B cell (primary cell): ENCODE results near the gene PSMB3. TPM values are rescaled to one million over a fixed set of nuclear protein-coding genes. Genes with fewer than 3 reads are reported as not detected.
"Not testable (repeated sequence)": the region's sequence is repeated elsewhere in the genome, so short reads cannot be mapped to it uniquely, and the experiment has no call there.

Experiments
- ATAC-seq: fragments of 200-7000 bp; cut with Tn5 transposase; one replicate; pipeline ENCODE4 v1.10.0; 2021; ENCODE audit warnings: low read depth, mild to moderate bottlenecking, moderate number of reproducible peaks, moderate library complexity
- CTCF ChIA-PET: fragments of 350-600 bp; sonication (Branson Sonifier 250); formaldehyde crosslinking; loops from one replicate; lab custom pipeline; 2021; ENCODE audit warnings: antibody characterized with exemption, inconsistent platforms; lab: Charles Lee
- POLR2A ChIA-PET: fragments of 350-600 bp; sonication (Branson Sonifier 250); formaldehyde crosslinking; loops from one replicate; lab custom pipeline; 2021; ENCODE audit warnings: antibody characterized with exemption; lab: Charles Lee
- DNase-seq: peaks from one replicate; pipeline ENCODE4 v3.0.0; 2013
- H2AFZ ChIP-seq: 2 replicates; pipeline ENCODE4 v1.6.1; 2012; ENCODE audit warnings: mild to moderate bottlenecking, low read depth, low read length; ENCODE audit not compliant: insufficient read depth, poor library complexity, severe bottlenecking
- H3K27ac ChIP-seq, 2 donors: 1 replicate in 1 of 2; 2 replicates in 1 of 2; pipeline ENCODE4 v1.5.1; 2012 to 2013; ENCODE audit warnings: low read length in 2 of 2, mild to moderate bottlenecking in 2 of 2, moderate library complexity in 1 of 2
- H3K27me3 ChIP-seq, 4 experiments: fragments of 200-600 bp in 1 of 4; sonication (generic) in 1 of 4; replicated peaks in 1 of 4; 1 replicate in 2 of 4; 2 replicates in 2 of 4; pipeline versions ENCODE4 v1.6.1 to v1.7.0; 2013 to 2016; ENCODE audit warnings: low read length in 3 of 4, mild to moderate bottlenecking in 2 of 4, mixed read lengths in 1 of 4, moderate library complexity in 1 of 4; ENCODE audit not compliant: insufficient read depth in 4 of 4, control insufficient read depth in 3 of 4; ENCODE audit errors: control extremely low read depth in 1 of 4
- H3K36me3 ChIP-seq, 2 experiments: replicated peaks in 1 of 2; 1 replicate in 1 of 2; 2 replicates in 1 of 2; pipeline versions ENCODE4 v1.6.1 to v1.7.1; 2013; ENCODE audit warnings: low read length in 1 of 2; ENCODE audit not compliant: insufficient read depth in 2 of 2, control insufficient read depth in 1 of 2; ENCODE audit errors: control extremely low read depth in 1 of 2, extremely low read depth in 1 of 2
- H3K4me1 ChIP-seq, 2 donors: fragments of 200-600 bp in 1 of 2; sonication (generic) in 1 of 2; 1 replicate in 1 of 2; 2 replicates in 1 of 2; pipeline versions ENCODE4 v1.5.1 to v1.6.1; 2013 to 2017; ENCODE audit warnings: low read length in 2 of 2; ENCODE audit not compliant: control insufficient read depth in 2 of 2, insufficient read depth in 2 of 2
- H3K4me2 ChIP-seq: replicated peaks from 2 replicates; pipeline ENCODE3; 2012; ENCODE audit warnings: mild to moderate bottlenecking, low read depth, low read length; ENCODE audit not compliant: poor library complexity, severe bottlenecking
- H3K4me3 ChIP-seq, 5 experiments: fragments of 200-600 bp in 1 of 5; sonication (generic) in 1 of 5; 1 replicate in 3 of 5; 2 replicates in 2 of 5; pipeline versions ENCODE4 v1.5.1 to v1.7.0; 2011 to 2016; ENCODE audit warnings: low read length in 4 of 5, mild to moderate bottlenecking in 4 of 5, low read depth in 2 of 5, control low read depth in 1 of 5, moderate library complexity in 1 of 5; ENCODE audit not compliant: insufficient read depth in 1 of 5; ENCODE audit errors: control extremely low read depth in 1 of 5, extremely low read depth in 1 of 5
- H3K79me2 ChIP-seq: fragments of 200-600 bp; sonication (generic); one replicate; pipeline ENCODE4 v1.6.0; 2016; ENCODE audit warnings: low read length; ENCODE audit not compliant: control insufficient read depth, insufficient read depth
- H3K9ac ChIP-seq: fragments of 200-600 bp; sonication (generic); 2 replicates; pipeline ENCODE4 v1.6.1; 2017; ENCODE audit warnings: mild to moderate bottlenecking, low read length, moderate library complexity
- H3K9me3 ChIP-seq, 3 donors: one replicate each; pipeline versions ENCODE4 v1.6.1 to v1.7.1; 2013; ENCODE audit warnings: low read length in 2 of 3; ENCODE audit not compliant: control insufficient read depth in 2 of 3, insufficient read depth in 1 of 3; ENCODE audit errors: control extremely low read depth in 1 of 3
- H4K20me1 ChIP-seq: 2 replicates; pipeline ENCODE4 v1.6.0; 2012; ENCODE audit warnings: mild to moderate bottlenecking, low read length; ENCODE audit not compliant: insufficient read depth, control insufficient read depth, poor library complexity, severe bottlenecking
- H3K27ac Mint-ChIP-seq: one replicate; pipeline ENCODE4 v1.8.0; 2021; ENCODE audit warnings: mixed read lengths
- H3K27me3 Mint-ChIP-seq: one replicate; pipeline ENCODE4 v1.8.0; 2021; ENCODE audit warnings: mixed read lengths
- H3K4me1 Mint-ChIP-seq: one replicate; pipeline ENCODE4 v1.8.0; 2021; ENCODE audit warnings: mixed read lengths
- H3K4me3 Mint-ChIP-seq: one replicate; pipeline ENCODE4 v1.8.0; 2021; ENCODE audit warnings: mixed read lengths
- H3K9me3 Mint-ChIP-seq: one replicate; pipeline ENCODE4 v1.8.0; 2022; ENCODE audit warnings: mixed read lengths; ENCODE audit not compliant: insufficient read depth
- EZH2 ChIP-seq: IDR thresholded peaks from 2 replicates; pipeline ENCODE4 v1.6.1; 2012; ENCODE audit warnings: borderline replicate concordance, low read depth, mild to moderate bottlenecking, moderate library complexity, low read length; ENCODE audit not compliant: insufficient read depth, poor library complexity, severe bottlenecking
- WGBS: methylation state at CpG from one replicate; pipeline ENCODE4 v1.1.5; 2013; ENCODE audit warnings: missing lambda C conversion rate; ENCODE audit not compliant: insufficient coverage; 5-methylcytosine and 5-hydroxymethylcytosine counted together
- intact Hi-C: fragments of 100-400 bp; cut with micrococcal nuclease; formaldehyde crosslinking; loops from one replicate; pipeline ENCODE4 v1.10.0; 2022
- polyA plus RNA-seq: library from polyadenylated mRNA; depleted of rRNA; stranded (reverse); fragments of >200 nt; gene quantifications from 2 replicates; pipeline ENCODE4 v1.2.3, GENCODE V29; 2012
- total RNA-seq, 2 donors: library from RNA; stranded (reverse); fragments of 120-200 nt in 1 of 2; gene quantifications; 1 replicate in 1 of 2; 2 replicates in 1 of 2; pipeline versions ENCODE4 v1.2.3 to v1.2.4, GENCODE V29; 2013 to 2022
- TF ChIP-seq, protein P1 (sequence below): fragments of 200-600 bp; IDR thresholded peaks from one replicate; pipeline ENCODE4 v1.8.0; 2022; ENCODE audit warnings: antibody characterized with exemption, mild to moderate bottlenecking

The PSMB3 gene
- total and polyA plus RNA-seq, 2 donors (not counting 1 experiment from before 2014, with no cell fraction given): 109 to 184 TPM

DNA sequence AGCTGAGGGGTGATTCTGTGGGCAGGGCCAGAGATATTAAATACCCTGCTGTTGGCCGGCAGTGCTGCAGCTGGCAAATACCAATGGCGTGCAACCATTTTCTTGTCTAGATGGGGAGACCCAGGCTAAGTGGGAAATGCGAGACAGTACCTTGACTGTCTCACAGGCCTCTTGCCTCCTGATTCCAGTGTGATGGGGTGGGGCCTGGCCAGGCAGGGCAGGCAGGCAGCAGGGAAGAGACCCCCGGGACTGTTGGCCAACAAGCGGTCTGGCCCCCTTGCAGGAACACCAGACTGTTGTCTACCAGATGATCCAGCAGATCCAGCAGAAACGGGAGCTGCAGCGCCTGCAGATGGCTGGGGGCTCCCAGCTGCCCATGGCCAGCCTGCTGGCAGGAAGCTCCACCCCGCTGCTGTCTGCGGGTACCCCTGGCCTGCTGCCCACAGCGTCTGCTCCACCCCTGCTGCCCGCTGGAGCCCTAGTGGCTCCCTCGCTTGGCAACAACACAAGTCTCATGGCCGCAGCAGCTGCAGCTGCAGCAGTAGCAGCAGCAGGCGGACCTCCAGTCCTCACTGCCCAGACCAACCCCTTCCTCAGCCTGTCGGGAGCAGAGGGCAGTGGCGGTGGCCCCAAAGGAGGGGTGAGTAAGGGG lies 28.1 kb upstream of the PSMB3 start:
- H3K27me3 ChIP-seq: no peaks in the 10 kb centered on the region
- no peak overlapping the region for H3K9ac ChIP-seq
- intact Hi-C loops: no loop called here
- Mint-ChIP-seq H3K27me3 (no peaks in the 10 kb centered on the region), H3K4me1 (peaks cover 39% of the 10 kb centered on the region), H3K9me3 (no peaks in the 10 kb centered on the region), H3K27ac (no peak overlapping the region), H3K4me3 (no peak overlapping the region)
- peaks cover 0 to 42% of the 10 kb centered on the region in 2 experiments for H3K36me3 ChIP-seq
- H4K20me1 ChIP-seq: peaks cover 11% of the 10 kb centered on the region
- POLR2A ChIA-PET: interaction anchor here (0.9 kb wide), 1 partner anchor 20 kb away, joined by 5 read pairs; no protein-coding TSS in a partner anchor
- no peaks in the 10 kb centered on the region for H3K79me2 ChIP-seq
- H3K27ac ChIP-seq: no peak overlapping the region
- H3K4me1 ChIP-seq: peaks cover 24 to 40% of the 10 kb centered on the region in 2 donors
- 73% methylated on average over 14 of the region's 16 CpGs for WGBS
- no peak overlapping the region for H2AFZ ChIP-seq
- no peak for ATAC-seq
- no peak for DNase-seq
- CTCF ChIA-PET: interaction anchor here (0.6 to 1.4 kb wide), 4 partner anchors 10 to 30 kb away, joined by 3 to 6 read pairs (median 4); no protein-coding TSS in a partner anchor
- H3K4me2 ChIP-seq: no peak overlapping the region
- peaks cover 0 to 13% (median 0%) of the 10 kb centered on the region in 3 donors for H3K9me3 ChIP-seq
- no peak for TF ChIP-seq EZH2
- TF ChIP-seq, protein P1, sequence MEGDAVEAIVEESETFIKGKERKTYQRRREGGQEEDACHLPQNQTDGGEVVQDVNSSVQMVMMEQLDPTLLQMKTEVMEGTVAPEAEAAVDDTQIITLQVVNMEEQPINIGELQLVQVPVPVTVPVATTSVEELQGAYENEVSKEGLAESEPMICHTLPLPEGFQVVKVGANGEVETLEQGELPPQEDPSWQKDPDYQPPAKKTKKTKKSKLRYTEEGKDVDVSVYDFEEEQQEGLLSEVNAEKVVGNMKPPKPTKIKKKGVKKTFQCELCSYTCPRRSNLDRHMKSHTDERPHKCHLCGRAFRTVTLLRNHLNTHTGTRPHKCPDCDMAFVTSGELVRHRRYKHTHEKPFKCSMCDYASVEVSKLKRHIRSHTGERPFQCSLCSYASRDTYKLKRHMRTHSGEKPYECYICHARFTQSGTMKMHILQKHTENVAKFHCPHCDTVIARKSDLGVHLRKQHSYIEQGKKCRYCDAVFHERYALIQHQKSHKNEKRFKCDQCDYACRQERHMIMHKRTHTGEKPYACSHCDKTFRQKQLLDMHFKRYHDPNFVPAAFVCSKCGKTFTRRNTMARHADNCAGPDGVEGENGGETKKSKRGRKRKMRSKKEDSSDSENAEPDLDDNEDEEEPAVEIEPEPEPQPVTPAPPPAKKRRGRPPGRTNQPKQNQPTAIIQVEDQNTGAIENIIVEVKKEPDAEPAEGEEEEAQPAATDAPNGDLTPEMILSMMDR: no peak
- H3K4me3 ChIP-seq: no peak overlapping the region

DNA sequence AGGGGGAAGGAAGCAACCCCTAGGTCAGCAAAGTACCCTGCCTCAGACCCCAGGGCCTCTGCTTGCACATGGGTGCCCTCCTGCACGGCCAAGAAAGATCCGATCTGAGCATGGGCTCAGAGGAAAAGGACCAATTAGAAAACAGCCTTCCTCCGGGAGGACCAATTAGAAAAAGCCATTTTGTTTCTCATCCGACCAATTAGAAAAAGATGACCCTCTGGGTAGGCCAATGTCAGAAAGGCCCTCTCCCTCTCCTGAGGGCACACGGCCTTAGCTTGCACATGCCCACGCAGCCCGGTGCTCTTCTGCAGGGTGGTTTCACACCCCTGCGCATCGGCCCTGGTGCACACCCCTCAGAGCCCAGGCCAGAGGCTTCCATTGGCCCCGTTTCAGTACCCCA lies 27.5 kb upstream of the PSMB3 start:
- peaks cover 40% of the 10 kb centered on the region for H3K4me1 Mint-ChIP-seq
- H3K4me2 ChIP-seq: no peak overlapping the region
- H3K4me3 ChIP-seq: no peak overlapping the region
- H3K9me3 Mint-ChIP-seq: no peaks in the 10 kb centered on the region
- TF ChIP-seq, protein P1: no peak
- no peak for TF ChIP-seq EZH2
- peaks cover 0 to 37% of the 10 kb centered on the region in 2 experiments for H3K36me3 ChIP-seq
- no peak for ATAC-seq
- ChIA-PET CTCF (interaction anchor here (1.3 to 1.4 kb wide), 2 partner anchors 10 to 29 kb away, joined by 4 to 5 read pairs; no protein-coding TSS in a partner anchor), POLR2A (no interaction called here)
- H3K79me2 ChIP-seq: no peaks in the 10 kb centered on the region
- H3K4me3 Mint-ChIP-seq: no peak overlapping the region
- peak overlapping the region; percentile 70 for H3K27ac Mint-ChIP-seq
- no peaks in the 10 kb centered on the region for H3K27me3 Mint-ChIP-seq
- no peak overlapping the region for H3K9ac ChIP-seq
- no peak overlapping the region for H3K27ac ChIP-seq
- no peak overlapping the region for H2AFZ ChIP-seq
- H4K20me1 ChIP-seq: peaks cover 11% of the 10 kb centered on the region
- no peaks in the 10 kb centered on the region for H3K27me3 ChIP-seq
- peaks cover 0 to 13% (median 0%) of the 10 kb centered on the region in 3 donors for H3K9me3 ChIP-seq
- peaks cover 28 to 44% of the 10 kb centered on the region in 2 donors for H3K4me1 ChIP-seq
- intact Hi-C loops: no loop called here
- DNase-seq: no peak
- WGBS: 93% methylated on average over 10 of the region's 10 CpGs

DNA sequence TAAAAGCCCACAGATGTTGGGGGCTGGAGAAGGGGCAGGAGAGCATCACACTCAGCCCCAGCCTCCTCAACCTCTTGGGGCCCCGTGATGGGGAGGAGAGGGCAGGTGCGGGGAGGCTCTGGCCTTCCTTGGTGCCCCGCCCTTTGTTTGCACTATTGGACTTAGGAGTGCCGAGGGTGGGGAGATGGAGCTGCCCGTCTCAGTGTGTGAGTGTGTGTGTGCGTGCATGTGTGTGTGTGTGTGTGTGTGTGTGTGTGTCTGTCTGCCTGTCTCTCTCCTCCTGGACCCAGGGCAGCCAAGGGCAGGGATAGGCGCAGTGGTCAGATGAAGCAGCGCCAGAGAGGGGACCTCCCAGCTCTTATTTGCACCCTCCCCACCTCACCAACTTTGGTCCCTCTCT lies 26.4 kb upstream of the PSMB3 start:
- H3K27ac ChIP-seq, H3K79me2 ChIP-seq: not testable (repeated sequence)
- WGBS: no CpG with 5 or more reads among the region's 8 CpGs

More for the DNA sequence above, 26.4 kb upstream of the PSMB3 start:
- H3K9me3 ChIP-seq: peaks cover 0 to 13% (median 0%) of the 10 kb centered on the region in 3 donors
- H2AFZ ChIP-seq, H3K27me3 Mint-ChIP-seq, H3K4me3 ChIP-seq, H3K4me2 ChIP-seq, DNase-seq, ATAC-seq, H3K9me3 Mint-ChIP-seq, intact Hi-C loops, POLR2A ChIA-PET, H3K9ac ChIP-seq, H3K4me3 Mint-ChIP-seq, H3K27me3 ChIP-seq: not testable (repeated sequence)
- Mint-ChIP-seq H3K4me1 (peaks cover 40% of the 10 kb centered on the region), H3K27ac (peak overlapping the region; percentile 65)
- peaks cover 11% of the 10 kb centered on the region for H4K20me1 ChIP-seq
- CTCF ChIA-PET: interaction anchor here (0.7 to 1.4 kb wide), 2 partner anchors 9 to 168 kb away, joined by 3 to 4 read pairs; no protein-coding TSS in a partner anchor
- peaks cover 0 to 27% of the 10 kb centered on the region in 2 experiments for H3K36me3 ChIP-seq
- H3K4me1 ChIP-seq: peaks cover 32 to 53% of the 10 kb centered on the region in 2 donors
